ENCODE measurements around the gene PSMC1.

- TF ChIP-seq CTCF (IDR thresholded peaks at IDR 0.05) (no peak), POLR2A (IDR thresholded peaks at IDR 0.05) (no peak)
Observed at GRCh38 chr14:90296641-90297040, 40.3 kb downstream of the PSMC1 start.
